ENCODE data around the gene ZDHHC9. TPM values are rescaled to one million over a fixed set of nuclear protein-coding genes. Genes with fewer than 3 reads are reported as not detected.
"Not testable (repeated sequence)": the region's sequence is repeated elsewhere in the genome, so short reads cannot be mapped to it uniquely, and the experiment has no call there.

The ZDHHC9 gene
- total RNA-seq, 4 donors from 2014 or later: 7.9 to 25.3 (median 14.7) TPM

- no peak for ATAC-seq
- no peak for DNase-seq
These were observed 28.8 kb upstream of the ZDHHC9 start for GRCh38 chrX:129872524-129872923.

GRCh38 chrX:129866321-129866720, 22.6 kb upstream of the ZDHHC9 start:
- DNase-seq; H3K27ac ChIP-seq; H3K4me1 ChIP-seq; H3K9me3 ChIP-seq; H3K27me3 ChIP-seq; H3K4me3 ChIP-seq; ATAC-seq; in situ Hi-C loops (cut with MboI; ENCODE audit: low sequenced_read_pairs in 4 of 4); H3K36me3 ChIP-seq; intact Hi-C loops (cut with DNase I; ENCODE audit: low total_unique reads): not testable (repeated sequence)

More at GRCh38 chrX:129872524-129872923, 28.8 kb upstream of the ZDHHC9 start:
- Histone ChIP-seq H3K9me3 (no peaks in the 10 kb centered on the region), H3K4me1 (no peaks in the 10 kb centered on the region), H3K36me3 (no peaks in the 10 kb centered on the region), H3K27me3 (no peaks in the 10 kb centered on the region), H3K27ac (no peak overlapping the region), H3K4me3 (no peak overlapping the region)
- in situ Hi-C loops (cut with MboI; ENCODE audit: low sequenced_read_pairs in 4 of 4) (no loop called here), intact Hi-C loops (cut with DNase I; ENCODE audit: low total_unique reads) (no loop called here)
- TF ChIP-seq CTCF (IDR thresholded peaks at IDR 0.05 in 4 of 5, conservative IDR thresholded peaks at IDR 0.05 in 1 of 5) (no peak), POLR2A (IDR thresholded peaks at IDR 0.05) (no peak)

GRCh38 chrX:129859134-129859533, 15.4 kb upstream of the ZDHHC9 start:
- H3K4me1 ChIP-seq; ATAC-seq; H3K27me3 ChIP-seq; H3K9me3 ChIP-seq; H3K4me3 ChIP-seq; H3K36me3 ChIP-seq; intact Hi-C loops (cut with DNase I; ENCODE audit: low total_unique reads); in situ Hi-C loops (cut with MboI; ENCODE audit: low sequenced_read_pairs in 4 of 4); DNase-seq; H3K27ac ChIP-seq: not testable (repeated sequence)

DNA sequence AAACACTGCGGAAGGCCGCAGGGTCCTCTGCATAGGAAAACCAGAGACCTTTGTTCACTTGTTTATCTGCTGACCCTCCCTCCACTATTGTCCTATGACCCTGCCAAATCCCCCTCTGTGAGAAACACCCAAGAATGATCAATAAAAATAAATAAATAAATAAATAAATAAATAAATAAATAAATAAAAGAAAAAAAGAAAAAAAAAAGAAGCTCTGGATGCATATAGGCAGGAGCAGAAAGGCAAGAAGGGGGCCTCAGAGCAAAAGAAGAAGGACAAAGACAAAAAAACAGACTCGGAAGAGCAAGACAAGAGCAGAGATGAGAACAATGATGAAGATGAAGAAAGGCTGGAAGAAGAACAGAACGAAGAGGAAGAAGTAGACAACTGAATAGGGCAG, 8.1 kb upstream of the ZDHHC9 start:
- H3K9me3 ChIP-seq; H3K27me3 ChIP-seq; ATAC-seq; intact Hi-C loops (cut with DNase I; ENCODE audit: low total_unique reads); in situ Hi-C loops (cut with MboI; ENCODE audit: low sequenced_read_pairs in 4 of 4); H3K36me3 ChIP-seq; H3K27ac ChIP-seq; H3K4me3 ChIP-seq; DNase-seq; H3K4me1 ChIP-seq: not testable (repeated sequence)

DNA sequence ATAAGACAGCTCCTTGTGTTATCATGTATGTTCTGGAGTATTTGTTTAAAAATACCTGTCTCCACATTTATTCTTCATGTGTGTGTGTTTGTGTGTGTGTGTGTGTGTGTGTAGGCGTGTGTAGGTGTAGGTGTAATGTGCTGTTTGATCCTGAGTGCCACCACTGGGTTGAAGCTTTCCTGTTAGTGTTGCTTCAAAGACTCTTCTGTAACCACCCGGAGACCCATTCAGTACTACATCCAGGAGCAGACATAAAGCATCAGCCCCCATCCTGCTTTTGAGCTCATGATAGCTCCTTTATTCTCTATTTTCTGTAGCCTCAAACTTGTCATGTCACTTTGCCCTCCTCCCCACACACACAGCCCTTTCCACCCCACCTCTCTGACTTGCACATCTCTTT, 3.0 kb upstream of the ZDHHC9 start:
- in situ Hi-C loops (cut with MboI; ENCODE audit: low sequenced_read_pairs in 4 of 4): loop anchor here in 2 of 4 donors (25.0 kb wide), 2 partner anchors 209 to 234 kb away; no protein-coding TSS in a partner anchor
- no peaks in the 10 kb centered on the region for H3K27me3 ChIP-seq
- ATAC-seq: no peak
- H3K36me3 ChIP-seq: no peaks in the 10 kb centered on the region
- DNase-seq: no peak
- no peak for TF ChIP-seq CTCF (IDR thresholded peaks at IDR 0.05 in 4 of 5, conservative IDR thresholded peaks at IDR 0.05 in 1 of 5)
- no peak for TF ChIP-seq POLR2A (IDR thresholded peaks at IDR 0.05)
- H3K4me1 ChIP-seq: no peaks in the 10 kb centered on the region
- H3K4me3 ChIP-seq: no peak overlapping the region
- intact Hi-C loops (cut with DNase I; ENCODE audit: low total_unique reads): loop anchor here (10.0 kb wide), 3 partner anchors 58 to 242 kb away; partner anchors contain the start of genes APLN and UTP14A
- H3K27ac ChIP-seq: no peak overlapping the region
- H3K9me3 ChIP-seq: no peaks in the 10 kb centered on the region

- ATAC-seq (no peak), DNase-seq (no peak)
- in situ Hi-C loops (cut with MboI; ENCODE audit: low sequenced_read_pairs in 4 of 4) (loop anchor here in 2 of 4 donors (25.0 kb wide), 2 partner anchors 208 to 233 kb away; no protein-coding TSS in a partner anchor), intact Hi-C loops (cut with DNase I; ENCODE audit: low total_unique reads) (loop anchor here (10.0 kb wide), 3 partner anchors 59 to 241 kb away; partner anchors contain the start of genes APLN and UTP14A)
- Histone ChIP-seq H3K27me3 (no peaks in the 10 kb centered on the region), H3K9me3 (no peaks in the 10 kb centered on the region), H3K4me3 (no peak overlapping the region), H3K27ac (no peak overlapping the region), H3K36me3 (no peaks in the 10 kb centered on the region), H3K4me1 (no peaks in the 10 kb centered on the region)
- TF ChIP-seq POLR2A (IDR thresholded peaks at IDR 0.05): no peak
- TF ChIP-seq CTCF (IDR thresholded peaks at IDR 0.05 in 4 of 5, conservative IDR thresholded peaks at IDR 0.05 in 1 of 5): no peak
These were observed 2.0 kb upstream of the ZDHHC9 start for GRCh38 chrX:129845616-129846190.
